GM21576 (cell line): ENCODE results near the gene ACD.

ENCODE experiments used
- ATAC-seq: cut with Tn5 transposase; IDR thresholded peaks from one replicate; pipeline ENCODE4 v1.9.1; 2021; ENCODE audit warnings: mild to moderate bottlenecking, moderate library complexity; ENCODE audit not compliant: unreplicated experiment

Gene ACD

DNA sequence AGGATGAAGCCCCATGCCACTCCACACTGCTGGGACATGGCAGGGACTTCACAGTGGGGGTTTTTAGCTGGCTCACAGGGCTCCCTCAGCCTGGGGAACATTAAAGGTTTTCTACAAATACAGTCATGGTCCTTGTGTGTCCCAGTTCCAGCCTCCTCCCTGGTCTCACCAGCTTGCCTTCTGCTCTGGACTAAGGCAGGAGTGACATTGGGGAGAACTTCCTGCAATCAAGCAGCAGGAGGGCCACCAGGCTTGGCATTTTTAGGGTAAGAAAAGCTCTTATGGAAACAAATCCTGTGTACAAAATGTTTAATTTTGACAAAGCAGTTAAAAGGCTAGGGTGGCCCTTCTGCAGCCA lies 2.6 kb upstream of the ACD start:
- ATAC-seq = no peak

DNA sequence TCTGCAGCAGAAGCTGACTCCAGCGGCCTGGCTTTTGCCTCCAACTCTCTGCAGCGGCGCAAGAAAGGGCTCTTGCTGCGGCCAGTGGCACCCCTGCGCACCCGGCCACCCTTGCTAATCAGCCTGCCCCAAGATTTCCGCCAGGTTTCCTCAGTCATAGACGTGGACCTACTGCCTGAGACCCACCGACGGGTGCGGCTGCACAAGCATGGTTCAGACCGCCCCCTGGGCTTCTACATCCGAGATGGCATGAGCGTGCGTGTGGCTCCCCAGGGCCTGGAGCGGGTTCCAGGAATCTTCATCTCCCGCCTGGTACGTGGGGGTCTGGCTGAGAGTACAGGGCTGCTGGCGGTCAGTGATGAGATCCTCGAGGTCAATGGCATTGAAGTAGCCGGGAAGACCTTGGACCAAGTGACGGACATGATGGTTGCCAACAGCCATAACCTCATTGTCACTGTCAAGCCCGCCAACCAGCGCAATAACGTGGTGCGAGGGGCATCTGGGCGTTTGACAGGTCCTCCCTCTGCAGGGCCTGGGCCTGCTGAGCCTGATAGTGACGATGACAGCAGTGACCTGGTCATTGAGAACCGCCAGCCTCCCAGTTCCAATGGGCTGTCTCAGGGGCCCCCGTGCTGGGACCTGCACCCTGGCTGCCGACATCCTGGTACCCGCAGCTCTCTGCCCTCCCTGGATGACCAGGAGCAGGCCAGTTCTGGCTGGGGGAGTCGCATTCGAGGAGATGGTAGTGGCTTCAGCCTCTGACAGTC lies 2.0 kb upstream of the ACD start:
- no peak for ATAC-seq

- ATAC-seq = no peak
These were observed 1.2 kb upstream of the ACD start for GRCh38 chr16:67661101-67661761.

DNA sequence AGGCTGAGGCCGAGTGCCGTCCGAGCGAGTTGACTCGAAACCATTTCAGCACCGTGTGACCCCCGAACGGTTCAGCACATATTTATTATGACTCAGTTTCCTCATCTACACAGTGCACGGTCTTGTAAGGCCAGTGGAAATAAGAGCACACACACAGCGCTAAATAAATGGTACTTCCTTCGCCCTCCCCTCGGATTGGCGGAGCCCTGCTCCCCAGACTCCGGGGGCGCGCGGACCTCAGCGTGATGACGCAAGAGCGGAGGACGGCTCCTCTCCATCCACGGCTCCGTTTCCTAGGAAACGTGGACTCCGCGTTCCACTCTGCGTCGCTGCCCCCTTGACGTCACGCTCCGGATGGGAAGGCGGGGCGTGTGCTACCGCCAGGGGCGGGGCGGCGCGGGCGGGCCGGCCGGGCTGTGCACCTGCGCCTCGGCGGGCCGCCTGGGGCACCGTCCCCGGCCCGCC lies 536 bp upstream of the ACD start, which contains the start of gene PARD6A:
PARD6A (plus strand) TSS at position 397 of the 465 bp plus-strand sequence. CDS start 79 bp downstream, outside the sequence.
- ATAC-seq = peak; percentile 73

GRCh38 chr16:67658849-67659674 lies 998 bp downstream of the ACD start:
- ATAC-seq = no peak

- no peak for ATAC-seq
These were observed 2.1 kb downstream of the ACD start for GRCh38 chr16:67657751-67658518.

DNA sequence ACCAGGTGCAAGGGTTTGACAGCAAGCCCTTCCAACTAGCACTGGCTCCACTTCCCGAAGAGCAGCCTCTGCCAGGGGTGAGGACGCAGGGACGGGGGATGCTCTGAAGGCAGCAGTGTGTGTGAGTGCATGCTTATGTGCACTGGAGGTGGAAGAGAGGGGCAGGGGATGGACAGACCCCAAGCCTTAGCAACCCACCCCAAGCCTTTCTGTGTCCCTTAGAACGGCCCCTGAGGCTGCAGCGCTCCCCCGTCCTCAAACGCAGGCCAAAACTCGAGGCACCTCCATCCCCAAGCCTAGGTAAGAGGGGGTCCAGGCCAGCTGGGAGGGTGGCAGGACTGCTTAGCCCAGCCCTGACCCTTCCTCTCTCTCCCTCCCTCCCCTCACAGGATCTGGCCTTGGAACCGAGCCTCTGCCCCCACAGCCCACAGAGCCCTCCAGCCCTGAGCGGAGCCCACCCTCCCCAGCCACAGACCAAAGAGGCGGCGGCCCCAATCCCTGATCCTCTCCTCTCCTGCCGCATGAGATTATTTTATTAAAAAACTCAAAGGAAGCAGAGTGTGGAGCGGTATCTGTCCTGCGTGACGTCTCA lies 2.9 kb downstream of the ACD start:
- ATAC-seq = no peak

DNA sequence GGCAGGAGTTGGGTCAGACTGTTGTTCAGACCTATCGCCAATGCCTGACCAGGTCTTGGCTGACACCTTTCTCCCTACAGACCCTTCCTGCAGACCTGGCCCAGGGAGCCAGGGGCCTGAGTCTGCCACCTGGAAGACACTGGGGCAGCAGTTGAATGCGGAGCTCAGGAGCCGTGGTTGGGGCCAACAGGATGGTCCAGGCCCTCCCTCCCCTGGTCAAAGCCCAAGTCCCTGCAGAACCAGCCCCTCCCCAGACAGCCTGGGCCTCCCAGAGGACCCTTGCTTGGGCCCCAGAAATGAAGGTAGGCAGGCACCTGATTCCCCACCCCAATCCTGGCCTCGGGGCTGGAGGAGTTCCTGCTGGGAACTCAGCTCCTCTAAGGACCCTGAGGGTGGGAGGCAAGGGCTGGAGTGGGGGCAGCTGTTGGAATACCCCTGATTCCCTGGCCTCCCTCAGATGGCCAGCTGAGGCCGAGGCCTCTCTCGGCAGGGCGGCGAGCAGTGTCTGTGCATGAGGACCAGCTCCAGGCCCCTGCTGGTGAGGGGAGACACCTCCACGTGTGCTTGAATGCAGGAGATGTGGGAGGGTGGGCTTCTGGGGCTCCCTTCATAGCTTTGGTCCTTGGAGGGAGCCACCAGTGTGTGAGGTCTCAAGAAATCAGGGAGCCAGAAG lies 3.6 kb downstream of the ACD start:
- ATAC-seq = no peak

GRCh38 chr16:67655363-67655762 lies 4.7 kb downstream of the ACD start:
- no peak for ATAC-seq

GRCh38 chr16:67654403-67654911 lies 5.6 kb downstream of the ACD start:
- no peak for ATAC-seq

DNA sequence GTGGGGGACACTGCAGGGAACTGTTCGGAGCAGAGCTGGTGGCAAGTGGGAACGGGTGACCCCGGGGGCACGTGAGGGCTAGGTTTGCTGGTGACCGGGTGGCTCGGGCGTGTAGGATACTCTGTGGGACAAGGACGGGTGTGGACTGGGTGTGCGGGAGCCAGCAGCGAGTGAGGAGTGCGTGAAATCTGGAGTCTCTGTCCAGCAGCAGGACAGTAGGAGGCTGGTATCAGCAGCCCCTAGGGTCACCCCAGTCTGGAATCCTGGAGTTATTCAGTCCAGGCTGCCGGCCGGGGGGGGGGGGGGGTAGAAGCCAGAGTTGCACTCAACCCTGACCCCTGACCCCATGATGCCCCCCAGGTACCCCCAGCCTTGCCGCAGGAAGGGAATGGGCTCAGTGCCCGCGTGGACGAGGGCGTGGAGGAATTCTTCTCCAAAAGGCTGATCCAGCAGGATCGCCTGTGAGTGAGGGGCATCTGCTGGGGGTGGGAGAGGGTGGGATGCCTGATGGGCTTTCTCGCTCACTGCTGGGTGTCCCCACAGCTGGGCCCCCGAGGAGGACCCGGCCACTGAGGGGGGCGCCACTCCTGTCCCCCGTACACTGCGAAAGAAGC lies 6.2 kb downstream of the ACD start:
- no peak for ATAC-seq

DNA sequence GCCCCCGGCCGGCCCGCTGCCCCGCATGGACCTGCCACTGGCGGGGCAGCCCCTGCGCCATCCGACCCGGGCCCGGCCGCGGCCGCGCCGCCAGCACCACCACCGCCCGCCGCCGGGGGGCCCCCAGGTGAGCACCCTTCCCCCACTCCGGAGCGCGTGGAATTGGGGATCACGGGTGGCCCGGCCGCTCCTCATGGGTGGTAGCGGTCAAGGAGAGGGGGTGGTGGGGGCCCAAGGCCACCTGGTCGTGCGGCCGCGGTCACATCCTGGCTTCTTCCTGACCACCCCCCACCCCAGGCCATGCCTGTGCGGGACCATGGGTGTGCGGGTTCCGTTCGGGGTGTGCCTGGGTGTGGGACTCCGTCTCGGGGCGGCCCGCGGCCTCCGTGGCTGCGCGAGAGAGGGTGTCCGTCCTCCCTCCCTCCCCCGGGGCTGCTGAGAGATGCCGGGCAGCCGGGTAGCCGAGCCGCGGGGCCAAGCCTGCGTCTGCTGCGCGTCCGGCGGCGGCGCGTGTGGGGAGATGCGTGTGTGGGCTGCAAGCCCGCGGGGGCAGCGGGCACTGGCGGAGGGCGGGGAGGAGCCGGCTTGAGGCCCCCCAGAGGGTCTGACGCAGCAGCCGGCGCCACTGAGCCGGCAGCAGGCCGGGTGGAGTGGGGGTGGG lies 6.8 kb downstream of the ACD start:
- ATAC-seq = no peak

DNA sequence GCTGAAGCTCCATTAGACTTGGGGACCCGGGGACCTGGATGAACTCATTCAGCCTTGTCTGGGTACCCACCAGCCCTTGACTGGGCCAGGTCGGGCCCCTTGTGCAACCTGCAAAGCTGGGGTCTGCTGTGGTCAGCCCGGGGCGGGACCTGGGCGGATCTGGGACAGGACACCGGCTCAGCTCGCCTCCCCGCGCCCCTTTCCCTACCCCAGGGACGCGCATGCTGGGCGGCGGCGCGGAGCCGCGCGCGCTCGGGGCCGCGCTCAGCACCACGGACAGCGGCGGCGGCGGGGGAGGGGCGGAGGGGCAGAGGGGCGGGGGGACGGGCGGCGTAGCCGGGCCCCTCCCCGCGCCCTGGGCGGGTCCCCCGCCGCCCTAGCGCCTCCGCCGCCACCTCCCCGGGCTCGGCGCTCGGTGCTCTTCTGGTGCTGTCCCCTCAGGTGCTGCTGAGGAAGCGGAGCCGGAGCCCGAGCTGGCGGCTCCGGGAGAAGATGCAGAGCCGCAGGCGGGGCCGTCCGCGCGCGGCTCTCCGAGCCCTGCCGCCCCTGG lies 7.4 kb downstream of the ACD start:
- ATAC-seq = no peak

DNA sequence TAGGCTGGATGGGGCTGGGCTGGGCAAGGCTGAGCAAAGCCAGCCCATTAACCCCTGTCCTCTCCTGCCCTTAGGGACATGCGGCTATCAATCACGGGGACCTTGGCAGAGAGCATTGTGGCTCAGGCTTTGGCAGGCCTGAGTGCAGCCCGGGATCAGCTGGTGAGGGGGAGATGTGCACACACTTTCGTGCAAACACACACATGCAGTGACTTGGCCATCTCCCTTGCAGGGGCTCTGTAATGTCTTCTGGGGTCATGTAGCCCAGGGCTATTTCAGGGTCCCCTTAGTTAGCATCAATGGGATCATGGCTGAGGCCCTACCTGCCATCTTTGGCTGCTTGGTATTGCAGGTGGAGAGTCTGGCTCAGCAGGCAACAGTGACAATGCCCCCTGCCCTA lies 8.2 kb downstream of the ACD start:
- no peak for ATAC-seq

DNA sequence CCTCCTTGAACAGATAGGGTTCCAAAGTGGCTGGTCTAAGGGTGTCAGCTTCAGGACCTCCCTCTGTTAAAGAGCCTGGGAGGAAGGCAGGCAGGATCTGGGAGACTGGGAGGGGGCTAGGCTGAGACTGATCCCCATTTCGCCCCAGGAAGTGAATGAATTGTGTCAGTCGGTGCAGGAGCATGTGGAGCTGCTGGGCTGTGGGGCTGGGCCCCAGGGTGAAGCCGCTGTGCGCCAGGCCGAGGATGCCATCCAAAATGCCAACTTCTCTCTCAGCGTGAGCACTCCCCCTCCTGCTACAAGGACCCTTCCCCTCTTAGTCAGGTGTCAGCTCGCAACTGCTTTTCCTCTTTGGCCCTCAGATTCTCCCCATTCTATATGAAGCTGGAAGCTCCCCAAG lies 9.0 kb downstream of the ACD start:
- ATAC-seq = no peak

- ATAC-seq = no peak
These were observed 10.0 kb downstream of the ACD start for GRCh38 chr16:67650023-67650422.

DNA sequence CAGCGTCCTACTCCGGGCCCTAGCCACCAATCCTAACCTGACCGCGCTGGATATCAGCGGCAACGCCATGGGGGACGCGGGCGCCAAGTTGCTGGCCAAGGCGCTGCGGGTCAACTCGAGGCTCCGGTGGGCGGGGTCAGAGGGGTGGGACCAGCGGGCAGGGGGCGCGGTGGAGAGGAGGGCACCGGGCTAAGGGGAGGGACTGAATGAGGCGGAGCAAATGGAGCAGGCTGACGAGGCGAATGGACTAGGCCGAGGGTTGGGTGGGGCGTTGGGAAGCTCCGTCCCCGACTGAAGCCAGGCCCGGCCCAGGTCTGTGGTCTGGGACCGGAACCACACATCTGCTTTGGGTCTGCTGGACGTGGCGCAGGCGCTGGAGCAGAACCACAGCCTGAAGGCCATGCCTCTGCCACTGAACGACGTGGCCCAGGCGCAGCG lies 10.5 kb downstream of the ACD start:
- ATAC-seq = no peak

DNA sequence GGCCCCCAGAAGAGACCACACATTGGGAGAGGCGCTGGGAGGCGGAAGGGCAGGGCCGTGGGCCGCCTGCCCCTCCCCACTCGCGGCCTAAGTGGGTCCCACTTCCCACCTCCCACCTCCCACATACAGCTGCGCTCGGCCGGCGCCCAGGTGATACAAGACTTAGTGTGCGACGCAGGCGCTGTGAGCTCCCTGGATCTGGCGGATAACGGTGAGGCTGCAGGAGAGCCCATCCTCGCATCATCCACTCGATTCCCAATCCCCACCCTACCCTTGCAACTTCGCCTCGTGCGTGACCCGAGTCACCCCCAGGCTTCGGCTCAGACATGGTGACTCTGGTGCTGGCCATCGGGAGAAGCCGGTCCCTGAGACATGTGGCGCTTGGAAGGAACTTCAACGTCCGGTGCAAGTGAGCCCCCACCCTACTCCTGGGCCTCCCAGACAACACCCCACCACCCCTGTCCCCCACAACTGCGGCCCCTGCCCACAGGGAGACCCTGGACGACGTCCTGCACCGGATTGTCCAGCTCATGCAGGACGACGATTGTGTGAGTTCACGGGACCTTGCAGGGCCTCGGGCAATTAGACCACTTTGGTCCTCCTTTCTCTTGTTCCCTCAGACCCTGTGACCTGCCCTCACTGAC lies 11.2 kb downstream of the ACD start:
- ATAC-seq = no peak
